ENCODE results near the gene KCNJ9. TPM values are rescaled to one million over a fixed set of nuclear protein-coding genes. Genes with fewer than 3 reads are reported as not detected.
"Not testable (repeated sequence)": the region's sequence is repeated elsewhere in the genome, so short reads cannot be mapped to it uniquely, and the experiment has no call there.

Gene KCNJ9
- total RNA-seq, 1 experiment from 2014 or later = not detected

DNA sequence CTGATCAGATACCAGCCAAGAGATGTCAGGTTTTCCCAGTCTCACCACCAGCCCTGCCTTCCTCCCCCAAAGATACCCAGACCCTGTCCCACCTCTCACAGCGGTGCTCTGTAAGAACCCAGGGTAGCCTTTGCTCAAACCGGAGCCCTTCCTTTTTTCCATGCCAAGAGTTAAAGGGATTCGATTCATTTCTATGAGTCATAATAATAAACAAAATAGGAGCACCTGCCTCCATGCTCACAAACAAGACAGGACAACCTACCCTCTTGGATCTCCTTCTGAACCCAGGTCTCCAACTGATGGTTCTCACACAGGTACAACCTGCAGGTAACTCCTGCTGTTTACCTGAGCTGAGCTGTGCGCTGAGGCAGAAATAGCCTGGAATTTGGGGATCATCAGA is 28.3 kb downstream of the KCNJ9 start:
- H3K4me3 Mint-ChIP-seq (ENCODE audit: unreplicated experiment) = no peak overlapping the region
- H3K4me1 ChIP-seq = peaks cover 12% of the 10 kb centered on the region
- TF ChIP-seq, protein P1, sequence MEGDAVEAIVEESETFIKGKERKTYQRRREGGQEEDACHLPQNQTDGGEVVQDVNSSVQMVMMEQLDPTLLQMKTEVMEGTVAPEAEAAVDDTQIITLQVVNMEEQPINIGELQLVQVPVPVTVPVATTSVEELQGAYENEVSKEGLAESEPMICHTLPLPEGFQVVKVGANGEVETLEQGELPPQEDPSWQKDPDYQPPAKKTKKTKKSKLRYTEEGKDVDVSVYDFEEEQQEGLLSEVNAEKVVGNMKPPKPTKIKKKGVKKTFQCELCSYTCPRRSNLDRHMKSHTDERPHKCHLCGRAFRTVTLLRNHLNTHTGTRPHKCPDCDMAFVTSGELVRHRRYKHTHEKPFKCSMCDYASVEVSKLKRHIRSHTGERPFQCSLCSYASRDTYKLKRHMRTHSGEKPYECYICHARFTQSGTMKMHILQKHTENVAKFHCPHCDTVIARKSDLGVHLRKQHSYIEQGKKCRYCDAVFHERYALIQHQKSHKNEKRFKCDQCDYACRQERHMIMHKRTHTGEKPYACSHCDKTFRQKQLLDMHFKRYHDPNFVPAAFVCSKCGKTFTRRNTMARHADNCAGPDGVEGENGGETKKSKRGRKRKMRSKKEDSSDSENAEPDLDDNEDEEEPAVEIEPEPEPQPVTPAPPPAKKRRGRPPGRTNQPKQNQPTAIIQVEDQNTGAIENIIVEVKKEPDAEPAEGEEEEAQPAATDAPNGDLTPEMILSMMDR (IDR thresholded peaks at IDR 0.05; ENCODE audit: insufficient read depth in 1 of 2, low read depth in 1 of 2, low read length in 1 of 2, severe bottlenecking in 1 of 2, unreplicated experiment in 1 of 2) = no peak
- intact Hi-C loops (cut with micrococcal nuclease; ENCODE audit: unreplicated experiment) = no loop called here
- ChIA-PET POLR2A (no interaction called here), CTCF (interaction anchor here (2.0 to 2.3 kb wide), 2 partner anchors 110 to 142 kb away, joined by 6 to 9 read pairs; no protein-coding TSS in a partner anchor)
- H3K36me3 Mint-ChIP-seq (ENCODE audit: insufficient read depth, unreplicated experiment) = no peaks in the 10 kb centered on the region
- no peaks in the 10 kb centered on the region for H3K9me3 Mint-ChIP-seq (ENCODE audit: unreplicated experiment)
- no peaks in the 10 kb centered on the region for H3K9me3 ChIP-seq
- BruUV-seq (replicated peaks) = no TSS peak
- H3K4me1 Mint-ChIP-seq (ENCODE audit: low read depth, unreplicated experiment) = peaks cover 12% of the 10 kb centered on the region
- H3K36me3 ChIP-seq (ENCODE audit: control insufficient read depth, insufficient read depth, low read length) = no peaks in the 10 kb centered on the region
- no peaks in the 10 kb centered on the region for H3K27me3 Mint-ChIP-seq (ENCODE audit: insufficient read depth, unreplicated experiment)
- H3K4me3 ChIP-seq (ENCODE audit: low read depth, low read length) = no peak overlapping the region
- H3K27ac Mint-ChIP-seq (ENCODE audit: unreplicated experiment) = no peak overlapping the region
- no peak for DNase-seq
- no peaks in the 10 kb centered on the region for H3K27me3 ChIP-seq (replicated peaks; ENCODE audit: control insufficient read depth, insufficient read depth, low read length)

DNA sequence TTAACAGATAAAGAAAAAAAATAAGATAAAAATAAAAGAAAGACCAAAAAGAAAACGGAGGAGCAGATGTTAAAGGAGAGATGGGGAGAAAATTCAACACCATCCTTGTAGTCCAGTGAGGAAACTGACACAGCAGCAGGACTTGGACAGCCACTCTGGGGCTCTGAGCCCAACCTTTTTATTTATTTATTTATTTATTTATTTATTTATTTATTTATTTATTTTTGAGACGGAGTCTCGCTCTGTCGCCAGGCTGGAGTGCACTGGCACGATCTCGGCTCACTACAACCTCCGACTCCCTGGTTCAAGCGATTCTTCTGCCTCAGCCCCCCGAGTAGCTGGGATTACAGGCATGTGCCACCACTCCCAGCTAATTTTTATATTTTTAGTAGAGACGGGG is 30.1 kb downstream of the KCNJ9 start:
- POLR2A ChIA-PET; H3K27me3 ChIP-seq (replicated peaks; ENCODE audit: control insufficient read depth, insufficient read depth, low read length); H3K27me3 Mint-ChIP-seq (ENCODE audit: insufficient read depth, unreplicated experiment); CTCF ChIA-PET; H3K4me3 Mint-ChIP-seq (ENCODE audit: unreplicated experiment); BruUV-seq (replicated peaks); H3K4me3 ChIP-seq (ENCODE audit: low read depth, low read length); H3K36me3 ChIP-seq (ENCODE audit: control insufficient read depth, insufficient read depth, low read length); H3K9me3 ChIP-seq; H3K9me3 Mint-ChIP-seq (ENCODE audit: unreplicated experiment); H3K27ac Mint-ChIP-seq (ENCODE audit: unreplicated experiment); DNase-seq; H3K36me3 Mint-ChIP-seq (ENCODE audit: insufficient read depth, unreplicated experiment); intact Hi-C loops (cut with micrococcal nuclease; ENCODE audit: unreplicated experiment): not testable (repeated sequence)
- peaks cover 12% of the 10 kb centered on the region for H3K4me1 Mint-ChIP-seq (ENCODE audit: low read depth, unreplicated experiment)
- peaks cover 12% of the 10 kb centered on the region for H3K4me1 ChIP-seq

DNA sequence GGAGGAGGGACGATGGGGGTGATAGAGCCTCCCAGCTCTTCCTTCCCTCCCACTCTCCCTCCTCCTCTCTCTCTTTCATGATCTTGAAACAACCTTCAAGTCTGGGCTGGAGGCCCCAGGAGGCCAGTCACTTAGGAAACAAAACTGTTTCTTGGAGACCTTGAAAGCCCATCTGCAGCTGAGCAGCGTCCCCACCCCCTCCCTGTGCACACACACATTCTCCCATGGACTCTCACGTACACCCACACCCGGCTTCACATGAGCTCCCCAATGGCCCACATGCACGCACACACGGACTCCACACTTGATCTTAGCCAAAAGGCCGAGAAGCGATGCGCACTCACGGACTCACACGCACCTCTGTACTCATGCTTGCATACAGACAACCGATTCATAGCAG is 31.0 kb downstream of the KCNJ9 start:
- intact Hi-C loops (cut with micrococcal nuclease; ENCODE audit: unreplicated experiment) = no loop called here
- no TSS peak for BruUV-seq (replicated peaks)
- Mint-ChIP-seq H3K36me3 (ENCODE audit: insufficient read depth, unreplicated experiment) (no peaks in the 10 kb centered on the region), H3K4me1 (ENCODE audit: low read depth, unreplicated experiment) (peaks cover 12% of the 10 kb centered on the region), H3K27ac (ENCODE audit: unreplicated experiment) (no peak overlapping the region), H3K4me3 (ENCODE audit: unreplicated experiment) (no peak overlapping the region), H3K27me3 (ENCODE audit: insufficient read depth, unreplicated experiment) (no peaks in the 10 kb centered on the region), H3K9me3 (ENCODE audit: unreplicated experiment) (no peaks in the 10 kb centered on the region)
- DNase-seq = no peak
- POLR2A ChIA-PET = no interaction called here
- H3K36me3 ChIP-seq (ENCODE audit: control insufficient read depth, insufficient read depth, low read length) = no peaks in the 10 kb centered on the region
- peaks cover 12% of the 10 kb centered on the region for H3K4me1 ChIP-seq
- H3K27me3 ChIP-seq (replicated peaks; ENCODE audit: control insufficient read depth, insufficient read depth, low read length) = no peaks in the 10 kb centered on the region
- H3K9me3 ChIP-seq = no peaks in the 10 kb centered on the region
- TF ChIP-seq, protein P1 (IDR thresholded peaks at IDR 0.05; ENCODE audit: insufficient read depth in 1 of 2, low read depth in 1 of 2, low read length in 1 of 2, severe bottlenecking in 1 of 2, unreplicated experiment in 1 of 2) = no peak
- CTCF ChIA-PET = interaction anchor here (0.8 kb wide), 1 partner anchor 11 kb away, joined by 3 read pairs; no protein-coding TSS in a partner anchor
- no peak overlapping the region for H3K4me3 ChIP-seq (ENCODE audit: low read depth, low read length)

DNA sequence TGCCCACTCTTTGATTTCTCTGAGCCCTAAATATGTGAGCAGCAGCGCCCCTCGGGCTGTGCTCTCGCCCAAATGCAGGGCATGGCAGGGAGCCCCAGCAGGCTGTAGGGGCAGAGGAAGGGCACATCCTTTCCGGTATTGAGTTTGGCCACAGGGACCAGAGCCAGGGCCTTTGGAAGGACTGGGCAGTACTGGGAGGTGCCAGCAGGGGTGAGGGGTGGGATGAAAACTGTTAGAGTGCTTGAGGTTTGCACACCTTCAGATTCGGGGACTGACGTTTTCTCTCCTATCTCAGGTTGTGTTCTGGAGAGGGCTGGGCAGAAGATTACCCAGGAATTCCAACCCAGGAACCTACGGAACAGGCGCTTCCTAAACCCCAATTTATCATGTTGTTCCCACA is 32.1 kb downstream of the KCNJ9 start:
- TF ChIP-seq, protein P1 (IDR thresholded peaks at IDR 0.05; ENCODE audit: insufficient read depth in 1 of 2, low read depth in 1 of 2, low read length in 1 of 2, severe bottlenecking in 1 of 2, unreplicated experiment in 1 of 2) = no peak
- H3K27me3 Mint-ChIP-seq (ENCODE audit: insufficient read depth, unreplicated experiment) = no peaks in the 10 kb centered on the region
- Histone ChIP-seq H3K27me3 (replicated peaks; ENCODE audit: control insufficient read depth, insufficient read depth, low read length) (no peaks in the 10 kb centered on the region), H3K4me3 (ENCODE audit: low read depth, low read length) (no peak overlapping the region), H3K9me3 (no peaks in the 10 kb centered on the region), H3K36me3 (ENCODE audit: control insufficient read depth, insufficient read depth, low read length) (no peaks in the 10 kb centered on the region), H3K4me1 (peaks cover 12% of the 10 kb centered on the region)
- DNase-seq = no peak
- BruUV-seq (replicated peaks) = no TSS peak
- no peak overlapping the region for H3K27ac Mint-ChIP-seq (ENCODE audit: unreplicated experiment)
- CTCF ChIA-PET = interaction anchor here (0.7 kb wide), 1 partner anchor 545 kb away, joined by 3 read pairs; no protein-coding TSS in a partner anchor
- peaks cover 12% of the 10 kb centered on the region for H3K4me1 Mint-ChIP-seq (ENCODE audit: low read depth, unreplicated experiment)
- intact Hi-C loops (cut with micrococcal nuclease; ENCODE audit: unreplicated experiment) = no loop called here
- POLR2A ChIA-PET = no interaction called here
- no peak overlapping the region for H3K4me3 Mint-ChIP-seq (ENCODE audit: unreplicated experiment)
- H3K9me3 Mint-ChIP-seq (ENCODE audit: unreplicated experiment) = no peaks in the 10 kb centered on the region
- H3K36me3 Mint-ChIP-seq (ENCODE audit: insufficient read depth, unreplicated experiment) = no peaks in the 10 kb centered on the region
